ENCODE measurements around the gene HTR4.

- TF ChIP-seq CTCF (IDR thresholded peaks at IDR 0.05; ENCODE audit: extremely low read depth in 1 of 2, insufficient read depth in 1 of 2, low read depth in 1 of 2, low read length in 2 of 2), result no peak
- TF ChIP-seq POLR2A (IDR thresholded peaks at IDR 0.05; ENCODE audit: low read depth, low read length), result no peak
- no peak for TF ChIP-seq EZH2 (IDR thresholded peaks at IDR 0.05; ENCODE audit: borderline replicate concordance, low read depth, low read length, severe bottlenecking)
These were observed 194.7 kb downstream of the HTR4 start for GRCh38 chr5:148459669-148460068.
